NCI-H345 treated with DMSO at 0.1 percent for 48 hours (cell line): ENCODE measurements around the gene CFAP157.

Source experiments
- DNase-seq: peaks from one replicate; lab custom pipeline; 2025; ENCODE audit not compliant: unreplicated experiment; lab: John Stamatoyannopoulos, UW

CFAP157 gene

DNA sequence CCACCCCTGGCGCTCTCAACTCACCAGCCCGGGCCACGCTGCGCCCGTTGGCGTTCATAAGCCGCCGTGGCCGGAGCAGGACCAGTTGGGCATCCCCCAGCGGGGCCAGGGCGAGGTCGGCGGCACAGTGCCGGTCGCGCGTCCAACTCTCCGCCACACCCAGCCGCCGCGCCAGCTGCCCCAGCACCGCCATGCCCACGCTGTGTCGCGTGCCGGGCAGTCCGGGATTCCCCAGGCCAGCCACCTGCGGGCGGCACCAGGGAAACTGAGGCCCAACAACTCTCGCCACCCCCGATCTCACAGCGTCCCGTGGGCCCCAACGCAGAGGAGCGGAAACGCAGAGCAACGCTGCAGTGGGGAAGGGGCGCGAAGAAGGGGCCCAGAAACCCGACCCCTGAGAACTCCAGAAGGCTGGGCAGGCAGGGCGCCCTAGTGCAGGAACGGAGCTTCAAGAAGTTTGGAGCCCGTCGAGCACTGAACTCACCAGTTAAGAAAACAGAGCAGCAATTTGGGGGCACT is 8.2 kb downstream of the CFAP157 start:
- no peak for DNase-seq

DNA sequence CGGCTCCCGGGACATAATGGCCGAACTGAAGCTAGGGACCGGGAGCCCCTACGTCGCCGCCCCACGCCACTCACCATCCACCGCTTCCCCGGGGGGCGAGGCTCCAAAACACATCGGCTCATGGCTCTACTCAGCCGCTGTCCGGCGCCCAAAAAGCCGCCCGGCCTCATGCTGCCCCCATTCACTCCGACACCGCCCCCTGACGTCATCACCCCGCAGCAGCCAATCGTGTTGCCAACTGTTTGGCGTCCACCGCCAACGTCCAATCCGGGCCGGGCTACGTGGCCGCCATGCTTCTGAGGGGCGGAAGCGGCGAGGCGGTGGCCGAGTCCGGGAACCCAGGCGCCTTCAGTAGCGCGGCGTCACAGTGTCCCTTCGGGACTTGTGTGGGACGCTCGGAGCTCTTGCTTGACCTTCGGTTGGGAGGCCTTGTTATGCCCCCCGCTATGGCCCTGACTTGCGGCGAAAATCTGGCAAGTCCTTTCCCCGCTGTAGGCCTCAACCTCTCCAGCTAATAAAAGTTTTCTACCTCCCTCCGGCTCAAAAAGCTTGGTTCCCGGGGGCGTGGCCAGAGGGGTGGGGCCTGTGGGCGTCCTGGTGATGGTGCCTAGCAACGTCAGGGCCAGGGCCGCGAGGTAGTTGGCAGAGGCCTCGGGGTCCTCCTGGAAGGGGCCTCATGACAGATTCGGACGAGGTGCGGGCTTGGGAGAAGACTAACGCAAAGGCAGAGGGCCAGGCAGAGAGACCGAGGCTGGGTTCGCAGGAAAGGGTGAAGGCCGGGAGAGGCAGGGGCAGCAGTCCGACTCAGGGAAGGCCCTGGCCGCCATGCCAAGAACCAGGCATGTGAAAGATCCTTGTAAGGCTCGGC is 8.9 kb downstream of the CFAP157 start, which contains the start of the genes PTRH1 and TTC16:
Gene PTRH1 (minus strand): TSS at position 194 of the 868 bp plus-strand sequence. CDS start 24 bp downstream, at position 170.
Gene TTC16 (plus strand): TSS at position 610 of the 868 bp plus-strand sequence. CDS start 67 bp downstream, at position 677.
- peak; percentile 90 for DNase-seq

DNA sequence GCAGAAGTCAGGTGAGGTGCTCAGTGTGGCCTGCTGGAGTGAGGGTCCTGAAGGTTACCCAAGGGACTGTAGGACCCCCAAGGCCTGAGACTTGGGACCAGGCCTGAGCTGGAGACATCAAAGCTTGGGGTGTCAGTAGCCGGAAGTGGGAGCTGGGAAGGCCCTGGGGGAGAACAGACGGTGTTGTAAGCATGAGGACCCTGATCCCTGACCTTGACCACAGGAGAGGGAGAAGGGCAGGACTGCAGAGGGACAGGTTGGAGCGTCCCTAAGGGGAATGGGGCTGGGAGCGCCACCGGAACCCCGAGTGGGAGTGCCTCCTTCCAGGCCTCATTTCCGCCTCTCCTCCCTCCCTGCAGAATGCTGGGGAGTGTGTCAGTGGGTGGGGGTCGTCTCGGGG is 9.6 kb downstream of the CFAP157 start:
- DNase-seq, result no peak

DNA sequence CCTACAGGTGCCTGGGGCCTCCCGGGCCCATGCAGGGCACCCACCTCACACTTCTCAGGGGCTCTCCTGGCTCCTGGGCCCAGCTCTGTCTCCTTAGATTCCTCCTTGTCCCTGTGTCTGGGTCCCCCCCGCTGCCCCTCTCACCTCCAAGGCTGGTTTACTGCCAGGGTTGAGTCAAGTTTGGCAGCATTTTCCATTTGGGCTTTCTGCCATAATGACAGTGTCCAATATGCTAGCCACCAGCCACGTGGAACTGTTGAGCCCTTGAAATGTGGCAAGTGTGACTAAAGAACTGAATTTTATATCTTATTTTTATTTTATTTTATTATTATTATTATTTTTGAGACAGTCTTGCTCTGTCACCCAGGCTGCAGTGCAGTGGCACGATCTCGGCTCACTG is 11.0 kb downstream of the CFAP157 start:
- DNase-seq, result no peak

DNA sequence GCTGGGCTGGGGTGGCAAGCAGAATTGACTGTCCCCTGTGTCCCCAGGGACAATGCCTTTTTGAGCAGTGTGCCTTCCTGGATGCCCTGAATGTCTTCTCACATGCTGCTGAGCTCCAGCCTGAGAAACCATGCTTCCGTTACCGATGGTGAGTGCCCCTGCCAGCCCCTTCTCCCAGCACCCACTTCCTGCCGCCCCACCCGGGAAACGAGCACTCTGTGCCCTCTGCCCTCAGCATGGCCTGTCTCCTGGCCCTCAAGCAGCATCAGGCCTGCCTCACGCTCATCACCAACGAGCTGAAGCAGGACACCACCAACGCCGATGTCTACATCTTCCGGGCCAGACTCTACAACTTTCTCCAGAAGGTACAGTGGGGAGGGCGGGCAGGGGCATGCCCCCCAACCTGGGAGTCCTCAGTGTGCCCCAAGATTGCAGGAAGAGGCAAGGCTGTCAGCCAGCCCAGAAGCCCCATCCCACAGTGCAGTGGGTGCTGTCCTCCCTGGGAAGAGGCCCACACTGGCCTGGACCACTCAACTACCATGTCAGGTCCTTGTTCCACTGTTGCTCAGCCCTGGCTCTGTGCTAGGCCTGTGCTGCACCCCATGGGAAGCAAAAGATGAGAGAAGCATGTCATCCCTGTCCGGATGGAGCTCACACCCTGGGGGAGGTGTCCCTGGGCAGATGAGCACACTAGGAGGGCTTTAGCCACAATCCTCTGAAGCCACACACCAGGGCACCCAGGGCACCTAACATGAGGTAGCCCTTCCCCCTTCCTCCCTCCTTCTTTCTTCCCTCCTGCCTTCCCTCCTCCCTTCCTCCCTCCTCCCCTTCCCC is 13.5 kb downstream of the CFAP157 start:
- no peak for DNase-seq

DNA sequence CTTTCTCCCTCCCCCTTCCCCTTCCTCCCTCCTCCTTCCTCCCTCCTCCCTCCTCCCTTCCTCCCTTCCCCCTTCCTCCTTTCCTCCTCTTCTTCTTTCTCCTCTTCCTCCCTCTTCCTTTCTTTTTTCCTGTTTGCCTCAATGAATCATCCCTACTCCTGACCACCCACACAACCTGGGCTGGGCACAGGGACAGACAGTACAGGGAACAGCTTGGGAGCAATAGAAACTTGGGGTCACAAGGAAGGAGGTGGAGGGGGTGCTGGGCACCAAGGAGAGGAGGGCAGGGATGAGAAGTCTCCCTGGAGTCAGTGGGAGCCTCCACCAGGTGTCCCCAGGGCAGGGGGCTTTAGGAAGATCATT is 14.1 kb downstream of the CFAP157 start:
- no peak for DNase-seq

DNA sequence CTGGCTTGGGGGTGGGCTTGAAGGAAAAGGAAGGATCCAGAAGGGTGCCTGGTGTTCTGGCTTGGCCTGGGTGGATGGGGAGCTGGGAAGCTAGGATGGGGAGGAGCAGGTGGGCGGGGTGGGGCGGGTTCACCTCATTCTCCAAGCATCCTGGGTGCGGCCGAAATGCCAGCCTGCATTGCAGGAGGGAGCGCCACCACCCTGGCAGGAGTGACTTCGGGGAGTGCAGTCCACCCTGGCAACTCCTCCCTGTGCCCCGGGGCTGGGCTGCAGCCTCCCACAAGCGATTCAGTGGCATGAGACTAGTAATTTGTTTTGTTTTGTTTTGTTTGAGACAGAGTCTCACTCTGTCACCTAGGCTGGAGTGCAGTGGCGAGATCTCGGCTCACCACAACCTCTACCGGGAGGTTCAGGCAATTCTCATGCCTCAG is 14.6 kb downstream of the CFAP157 start:
- DNase-seq, result no peak

DNA sequence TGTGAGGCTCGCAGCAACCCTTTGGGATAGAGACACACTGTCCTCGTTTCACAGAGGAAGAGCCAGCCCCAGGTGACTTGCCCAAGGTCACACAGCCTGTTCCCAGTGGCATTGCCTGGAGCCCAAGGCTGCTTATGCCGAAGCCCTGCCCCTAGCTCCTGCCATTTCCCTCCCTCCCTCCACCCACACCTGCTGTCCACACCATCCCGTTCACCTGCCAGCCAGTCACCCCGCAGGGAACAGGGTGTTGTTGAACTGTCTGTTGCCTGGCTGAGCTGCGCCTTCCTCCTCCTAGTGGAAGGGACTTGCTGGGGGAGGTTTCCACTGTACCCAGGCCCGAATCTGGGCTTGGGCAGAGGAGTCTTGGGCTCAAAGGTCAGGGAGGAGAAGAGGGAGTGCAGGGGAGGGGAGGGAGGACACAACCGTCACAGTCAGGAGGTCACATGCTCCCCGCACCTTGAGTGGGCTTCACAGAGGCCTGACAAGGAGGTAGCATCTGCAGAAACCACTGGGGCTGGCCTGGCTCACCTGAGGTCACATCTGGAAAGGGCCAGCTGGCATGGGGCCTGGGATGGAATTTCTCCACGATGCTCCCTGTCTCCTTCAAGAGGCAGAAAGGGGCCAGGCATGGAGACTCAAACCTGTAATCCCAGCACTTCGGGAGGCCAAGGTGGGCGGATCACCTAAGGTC is 15.4 kb downstream of the CFAP157 start:
- DNase-seq, result no peak

DNA sequence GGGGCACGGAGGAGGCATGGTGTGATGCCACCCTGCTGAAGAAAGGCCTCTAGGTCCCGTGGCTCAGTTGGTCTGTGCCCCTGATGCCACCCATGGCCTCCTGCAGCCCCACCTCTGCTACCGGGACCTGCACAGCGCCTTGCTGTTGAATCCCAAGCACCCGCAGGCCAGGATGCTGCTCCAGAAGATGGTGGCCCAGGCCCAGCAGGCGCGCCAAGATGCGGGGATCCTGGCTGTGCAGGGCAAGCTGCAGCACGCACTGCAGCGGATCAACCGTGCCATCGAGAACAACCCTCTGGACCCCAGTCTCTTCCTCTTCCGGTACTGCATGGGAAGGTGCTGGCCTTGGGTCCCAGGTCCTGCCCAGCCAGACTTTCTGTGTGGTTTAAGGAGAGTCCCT is 16.2 kb downstream of the CFAP157 start:
- DNase-seq, result no peak

DNA sequence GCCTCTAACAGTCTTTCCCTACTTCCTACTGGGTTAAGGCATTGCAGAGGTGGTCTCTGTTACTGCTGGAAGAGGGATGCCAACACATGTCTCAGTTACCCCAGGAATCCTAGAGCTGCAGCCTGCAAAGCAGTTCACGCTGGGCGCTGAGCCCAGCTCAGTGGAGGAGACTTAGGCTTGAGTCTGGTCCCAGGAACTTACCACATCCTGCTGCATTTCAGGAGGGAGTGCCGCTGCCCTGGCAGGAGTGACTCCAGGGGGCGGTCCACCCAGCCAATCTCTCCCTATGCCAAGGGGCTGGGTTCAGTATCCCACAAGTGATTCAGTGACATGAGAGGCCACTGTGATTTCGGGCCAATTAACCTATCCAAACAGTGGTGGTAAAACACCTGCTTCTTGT is 16.7 kb downstream of the CFAP157 start:
- DNase-seq, result no peak

DNA sequence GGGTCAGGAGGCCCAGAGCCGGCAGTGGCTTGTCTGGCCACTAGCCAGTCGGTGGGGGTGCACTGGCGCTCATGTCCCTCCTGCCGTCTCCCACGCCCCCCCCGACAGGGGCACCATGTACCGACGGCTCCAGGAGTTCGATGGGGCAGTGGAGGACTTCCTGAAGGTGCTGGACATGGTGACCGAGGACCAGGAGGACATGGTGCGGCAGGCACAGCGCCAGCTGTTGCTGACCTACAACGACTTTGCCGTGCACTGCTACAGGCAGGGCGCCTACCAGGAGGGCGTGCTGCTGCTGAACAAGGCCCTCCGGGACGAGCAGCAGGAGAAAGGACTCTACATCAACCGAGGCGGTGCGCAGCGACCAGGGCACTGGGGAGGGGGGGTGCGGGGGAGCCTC is 17.2 kb downstream of the CFAP157 start:
- no peak for DNase-seq

DNA sequence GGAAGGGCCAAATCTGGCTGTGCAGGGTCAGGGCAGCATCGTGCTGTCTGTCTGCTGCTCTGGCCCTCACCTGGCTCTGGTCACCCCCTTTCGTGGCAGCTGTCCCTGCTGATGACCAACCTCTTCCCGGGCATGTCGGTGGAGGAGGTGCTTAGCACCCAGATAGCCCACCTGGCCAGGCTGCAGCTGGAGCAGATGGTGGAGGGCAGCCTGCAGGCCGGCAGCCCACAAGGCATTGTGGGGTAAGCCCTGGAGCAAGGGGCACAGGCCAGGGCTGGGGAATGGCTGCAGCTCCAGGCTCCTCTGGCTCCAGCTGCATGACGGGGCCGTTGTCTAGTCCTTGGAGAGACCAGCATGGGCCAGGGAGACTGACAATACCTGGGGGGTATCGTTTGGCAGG is 20.1 kb downstream of the CFAP157 start:
- DNase-seq, result no peak

DNA sequence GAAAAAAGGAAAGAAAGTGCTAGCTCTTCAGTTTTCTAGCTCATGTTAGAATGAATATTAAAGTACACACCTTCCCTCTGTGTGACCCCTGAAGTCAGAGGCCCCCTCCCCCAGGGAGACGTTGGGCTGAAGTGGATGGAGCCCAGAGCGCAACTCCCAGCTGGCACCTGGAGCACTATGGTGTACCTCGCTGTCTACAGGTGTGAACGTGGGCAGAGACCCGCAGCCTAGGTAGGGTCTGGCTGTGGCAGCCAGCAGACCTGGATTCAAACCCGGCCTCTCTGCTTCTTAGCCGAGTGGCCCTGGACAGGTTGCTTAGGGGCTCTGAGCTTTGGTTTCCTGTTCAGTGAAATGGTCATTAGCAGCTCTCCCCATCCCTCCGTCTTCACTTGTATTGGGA is 22.0 kb downstream of the CFAP157 start:
- DNase-seq, result no peak

DNA sequence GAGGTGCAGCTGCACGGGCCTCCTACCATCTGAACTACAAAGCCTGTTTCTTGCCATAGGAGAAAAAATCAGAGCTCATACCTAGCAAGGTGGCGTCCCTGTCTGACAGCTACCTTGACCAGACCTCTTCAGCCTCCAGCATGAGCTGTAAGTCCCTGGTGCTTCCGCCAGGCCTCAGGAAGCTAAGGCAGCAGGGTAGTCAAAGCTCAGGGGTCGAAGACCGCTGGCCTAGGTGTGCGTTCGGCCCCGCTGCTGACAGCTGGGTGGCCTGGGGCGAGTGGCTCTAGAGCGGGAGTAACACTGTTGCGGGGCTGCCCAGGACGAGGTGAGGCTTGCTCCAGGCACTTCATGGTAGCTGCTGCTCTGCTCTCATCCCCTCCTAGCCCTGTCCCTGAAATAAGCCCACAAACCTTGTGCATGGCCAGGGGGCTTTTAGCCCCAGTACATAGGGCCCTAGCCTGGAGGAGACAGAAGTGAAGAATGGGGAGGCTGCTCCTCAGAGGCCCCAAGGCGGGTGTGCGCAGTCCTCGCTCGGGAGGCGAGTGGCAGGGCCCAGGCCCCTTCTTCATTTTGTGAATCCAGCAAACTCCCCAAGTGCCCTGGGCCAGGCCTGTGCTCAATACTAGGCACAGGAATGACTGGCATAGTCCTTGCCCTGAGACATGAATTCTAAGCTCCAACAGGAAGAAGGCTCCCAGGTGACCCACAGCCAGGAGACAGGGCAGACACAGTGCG is 22.9 kb downstream of the CFAP157 start:
- no peak for DNase-seq

DNA sequence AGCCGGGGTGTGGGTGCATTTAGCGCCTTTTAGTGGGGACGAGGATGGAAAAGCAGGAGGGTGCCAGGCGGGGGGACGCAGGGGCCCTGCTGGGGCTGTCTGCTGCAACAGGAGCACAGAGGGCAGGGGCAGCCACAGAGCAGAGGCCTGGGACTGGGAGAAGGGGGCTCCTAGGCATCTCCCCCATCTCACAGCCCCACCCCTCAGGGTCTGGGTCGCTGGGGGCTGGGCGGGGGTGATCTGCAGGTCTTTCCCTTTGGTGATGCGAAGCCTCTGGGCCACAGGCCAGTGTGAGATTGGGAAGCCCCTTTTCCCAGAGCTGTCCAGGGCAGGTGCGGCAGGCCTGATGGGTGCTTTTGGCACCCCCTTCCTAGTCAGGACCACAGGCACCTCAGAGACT is 23.5 kb downstream of the CFAP157 start:
- no peak for DNase-seq

DNA sequence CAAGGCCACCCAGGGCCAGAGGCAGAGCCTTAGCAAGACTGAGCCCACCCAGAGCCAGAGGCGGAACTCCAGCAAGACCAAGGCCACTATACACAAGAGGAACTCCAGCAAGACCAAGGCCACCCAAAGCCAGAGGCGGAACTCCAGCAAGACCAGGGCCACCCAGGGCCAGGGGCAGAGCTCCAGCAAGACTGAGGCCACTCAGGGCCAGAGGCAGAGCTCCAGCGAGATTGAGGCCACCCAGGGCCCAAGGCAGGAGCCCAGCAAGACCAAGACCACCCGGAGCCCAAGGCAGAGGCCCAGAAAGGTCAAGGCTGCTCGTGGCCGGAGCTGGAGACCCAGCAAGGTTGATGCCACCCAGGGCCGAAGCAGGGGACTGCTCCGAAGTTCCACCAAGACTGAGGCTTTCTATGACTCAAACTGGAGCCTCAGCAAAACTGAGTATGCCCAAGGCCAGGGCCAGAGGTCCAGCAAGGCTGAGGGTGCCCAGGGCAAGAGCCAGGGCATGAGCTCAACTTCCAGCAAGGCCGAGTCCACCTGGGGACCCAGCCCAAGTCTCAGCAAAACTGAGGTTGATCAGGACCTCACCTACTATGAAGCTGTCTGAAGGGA is 24.1 kb downstream of the CFAP157 start:
- no peak for DNase-seq

DNA sequence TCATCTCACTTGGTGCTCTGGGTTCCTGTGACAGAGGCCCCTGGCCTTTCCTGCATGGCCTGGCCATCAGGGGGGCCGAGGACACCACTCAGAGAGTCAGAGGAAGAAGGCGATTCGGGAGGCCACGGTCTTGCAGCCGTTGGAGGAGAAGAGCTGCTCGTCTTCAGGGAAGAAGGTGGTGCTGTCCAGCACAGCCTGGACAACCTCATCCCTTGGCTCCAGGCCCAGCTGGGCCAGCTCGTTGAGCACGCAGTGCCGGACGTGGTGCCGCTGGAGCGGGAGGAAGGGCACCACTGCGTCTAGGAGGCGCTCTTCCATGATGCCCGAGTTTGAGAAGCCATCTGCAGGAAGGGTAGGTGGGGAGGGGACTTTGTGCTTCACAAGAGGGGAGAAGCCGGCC is 25.1 kb downstream of the CFAP157 start:
- no peak for DNase-seq

DNA sequence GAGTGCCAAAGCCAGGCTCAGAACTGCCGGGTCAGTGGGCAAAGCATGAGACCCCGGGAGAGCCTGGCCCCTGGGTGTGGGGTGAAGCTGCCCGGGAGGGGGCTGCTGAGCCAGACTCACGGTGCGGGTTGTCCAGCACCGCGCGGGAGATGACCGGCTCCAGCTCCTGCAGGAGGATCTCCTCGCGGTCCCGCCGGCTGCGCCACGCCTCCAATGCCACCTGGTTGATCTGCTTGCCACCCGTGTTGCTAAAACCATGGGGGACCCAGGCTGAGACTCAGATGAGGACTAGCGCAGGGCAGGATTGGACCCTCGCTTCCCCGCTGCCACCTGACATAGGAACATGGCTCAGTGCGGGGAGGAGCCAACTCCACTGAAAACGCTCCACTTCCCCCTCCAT is 25.7 kb downstream of the CFAP157 start:
- no peak for DNase-seq

DNA sequence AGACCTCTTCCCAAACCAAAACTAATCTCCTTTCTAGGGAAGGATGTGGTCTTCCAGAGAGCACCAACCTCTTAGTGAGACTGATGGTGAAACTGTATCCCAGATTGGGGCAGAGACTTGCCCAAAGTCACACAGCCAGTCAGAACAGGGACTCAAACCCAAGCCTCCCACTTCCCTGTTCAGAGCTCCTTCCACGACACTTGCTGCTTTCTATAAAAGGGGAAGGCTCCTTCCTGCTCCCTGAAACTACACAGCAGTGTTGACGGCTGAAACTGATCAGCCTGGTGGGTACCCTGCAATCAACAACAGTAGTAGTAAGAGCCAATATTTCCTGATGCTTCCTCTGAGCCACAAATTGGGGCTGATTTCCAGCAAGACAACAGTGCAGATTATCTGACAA is 26.8 kb downstream of the CFAP157 start:
- DNase-seq, result no peak

DNA sequence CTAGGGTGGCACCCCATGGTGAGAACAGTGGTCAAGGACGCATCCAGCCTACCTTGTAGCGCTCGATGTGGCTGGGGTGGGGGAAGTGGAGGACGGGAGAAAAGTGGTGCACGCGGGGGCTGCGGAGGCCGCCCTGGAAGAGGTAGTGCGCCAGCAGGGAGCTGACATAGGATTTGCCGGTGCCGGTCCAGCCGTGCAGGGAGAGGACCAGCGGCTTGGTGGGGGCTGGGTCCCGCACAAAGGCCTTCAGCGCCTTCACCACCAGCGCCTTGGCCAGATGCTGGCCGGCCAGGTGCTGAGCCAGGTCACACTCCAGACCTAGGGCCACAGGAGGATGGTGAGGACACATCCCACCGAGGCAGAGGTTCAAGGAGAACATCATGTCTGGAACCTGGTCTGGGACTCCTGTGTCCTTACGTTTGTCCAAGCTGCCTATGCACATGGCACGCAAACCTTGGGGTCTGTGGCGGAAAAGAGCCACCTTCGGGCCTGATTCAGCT is 27.5 kb downstream of the CFAP157 start:
- DNase-seq, result no peak
